Medulla oblongata (tissue), 1 donor: ENCODE results near the gene ANKRD37.

Source experiments
- DNase-seq: peaks from one replicate; pipeline ENCODE4 v3.0.0-alpha.2; 2015; ENCODE audit errors: extremely low spot score

The ANKRD37 gene

GRCh38 chr4:185416955-185417354, 20.3 kb downstream of the ANKRD37 start:
- DNase-seq, result no peak

GRCh38 chr4:185421366-185422124, 24.9 kb downstream of the ANKRD37 start:
- DNase-seq, result no peak

GRCh38 chr4:185424905-185425646, 28.4 kb downstream of the ANKRD37 start:
- DNase-seq, result peak; percentile 48

- DNase-seq, result peak; percentile 90
Measured at GRCh38 chr4:185425647-185426352, 29.2 kb downstream of the ANKRD37 start, which contains the start of gene UFSP2. UFSP2 (minus strand) TSS chr4:185425964; CDS start chr4:185425868, 96 bp downstream.

- no peak for DNase-seq
Measured at GRCh38 chr4:185426960-185427688, 30.5 kb downstream of the ANKRD37 start.

GRCh38 chr4:185429660-185430059, 33.0 kb downstream of the ANKRD37 start:
- DNase-seq, result no peak

- no peak for DNase-seq
Measured at GRCh38 chr4:185435466-185435865, 38.8 kb downstream of the ANKRD37 start.

- DNase-seq, result no peak
Measured at GRCh38 chr4:185437809-185438208, 41.2 kb downstream of the ANKRD37 start.

- DNase-seq, result no peak
Measured at GRCh38 chr4:185441479-185441878, 44.8 kb downstream of the ANKRD37 start.

- DNase-seq, result no peak
Measured at GRCh38 chr4:185445209-185445608, 48.6 kb downstream of the ANKRD37 start.
